ENCODE measurements around the gene TMIGD2.

Gene TMIGD2

GRCh38 chr19:4272894-4273293 is 29.3 kb downstream of the TMIGD2 start:
- H3K27ac ChIP-seq (ENCODE audit: low read length), result no peak overlapping the region
- no peak overlapping the region for H3K4me3 ChIP-seq (ENCODE audit: low read length)
- no peaks in the 10 kb centered on the region for H4K20me1 ChIP-seq (ENCODE audit: insufficient read depth, low read length)
- TF ChIP-seq CTCF (IDR thresholded peaks at IDR 0.05; ENCODE audit: low read depth, low read length) (no peak), EZH2phosphoT487 (IDR thresholded peaks at IDR 0.05; ENCODE audit: low read depth) (no peak)
- no peak overlapping the region for H3K4me2 ChIP-seq (ENCODE audit: low read length)
- H3K4me1 ChIP-seq (ENCODE audit: low read length), result no peaks in the 10 kb centered on the region
- H2AFZ ChIP-seq (ENCODE audit: low read depth, low read length), result no peak overlapping the region
- H3K9ac ChIP-seq (ENCODE audit: low read length), result no peak overlapping the region
- H3K27me3 ChIP-seq (ENCODE audit: low read depth, low read length), result no peaks in the 10 kb centered on the region
- peaks cover 14% of the 10 kb centered on the region for H3K36me3 ChIP-seq (replicated peaks; ENCODE audit: low read depth, low read length)
- no peaks in the 10 kb centered on the region for H3K9me3 ChIP-seq (ENCODE audit: insufficient read depth, low read length)
- no peaks in the 10 kb centered on the region for H3K79me2 ChIP-seq (ENCODE audit: low read length)

- Histone ChIP-seq H3K4me2 (ENCODE audit: low read length) (no peak overlapping the region), H3K9me3 (ENCODE audit: insufficient read depth, low read length) (no peaks in the 10 kb centered on the region), H3K36me3 (replicated peaks; ENCODE audit: low read depth, low read length) (peaks cover 14% of the 10 kb centered on the region), H3K4me3 (ENCODE audit: low read length) (no peak overlapping the region), H3K4me1 (ENCODE audit: low read length) (peaks cover 5% of the 10 kb centered on the region; the same call in 1 of the 2 replicates), H2AFZ (ENCODE audit: low read depth, low read length) (no peak overlapping the region), H3K9ac (ENCODE audit: low read length) (no peak overlapping the region), H3K27ac (ENCODE audit: low read length) (no peak overlapping the region), H3K27me3 (ENCODE audit: low read depth, low read length) (no peaks in the 10 kb centered on the region), H3K79me2 (ENCODE audit: low read length) (no peaks in the 10 kb centered on the region), H4K20me1 (ENCODE audit: insufficient read depth, low read length) (no peaks in the 10 kb centered on the region)
- TF ChIP-seq EZH2phosphoT487 (IDR thresholded peaks at IDR 0.05; ENCODE audit: low read depth), result no peak
- 0 out of 2 replicates have a peak, but pooled peaks have one; percentile 9 for TF ChIP-seq CTCF (IDR thresholded peaks at IDR 0.05; ENCODE audit: low read depth, low read length)
Observed at GRCh38 chr19:4268816-4269430, 33.3 kb downstream of the TMIGD2 start.

DNA sequence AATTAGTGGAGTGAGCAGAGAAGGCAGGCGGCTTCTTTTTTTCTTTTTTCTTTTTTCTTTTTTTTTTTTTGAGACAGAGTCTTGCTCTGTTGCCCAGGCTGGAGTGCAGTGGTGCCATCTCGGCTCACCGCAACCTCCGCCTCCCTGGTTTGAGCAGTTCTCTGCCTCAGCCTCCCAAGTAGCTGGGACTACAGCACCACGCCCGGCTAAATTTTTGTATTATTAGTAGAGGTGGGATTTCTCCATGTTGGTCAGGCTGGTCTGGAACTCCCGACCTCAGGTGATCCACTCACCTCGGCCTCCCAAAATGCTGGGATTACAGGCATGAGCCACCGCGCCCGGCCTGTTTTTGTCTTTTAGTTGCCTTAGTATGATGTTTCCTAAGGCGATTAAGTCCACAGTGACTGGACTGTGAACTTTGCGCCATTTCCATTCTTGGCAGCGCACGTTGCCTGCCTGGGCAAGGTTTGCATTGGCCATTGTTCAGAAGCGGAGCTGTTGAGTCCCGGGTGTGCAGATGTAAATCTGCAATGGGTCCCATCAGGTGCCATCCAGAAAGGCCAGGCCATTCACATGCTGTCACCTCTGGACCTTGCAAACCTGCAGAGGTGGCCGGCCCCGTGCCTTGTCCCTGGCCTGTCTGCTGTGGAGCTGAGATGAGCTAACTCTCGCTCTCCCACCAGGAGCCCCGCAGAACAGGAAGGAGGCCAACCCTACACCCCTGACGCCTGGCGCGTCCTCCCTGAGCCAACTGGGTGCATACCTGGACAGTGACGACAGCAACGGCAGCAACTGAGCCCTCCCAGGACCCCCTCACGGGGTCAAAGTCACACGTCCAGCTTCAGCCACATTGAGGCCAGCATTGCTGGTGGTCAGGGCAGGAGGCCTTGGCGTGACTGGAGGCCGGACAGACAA is 34.0 kb downstream of the TMIGD2 start:
- no peak overlapping the region for H3K4me3 ChIP-seq (ENCODE audit: low read length)
- H3K9ac ChIP-seq (ENCODE audit: low read length), result no peak overlapping the region
- H3K79me2 ChIP-seq (ENCODE audit: low read length), result no peaks in the 10 kb centered on the region
- no peak overlapping the region for H2AFZ ChIP-seq (ENCODE audit: low read depth, low read length)
- H3K4me2 ChIP-seq (ENCODE audit: low read length), result no peak overlapping the region
- H3K4me1 ChIP-seq (ENCODE audit: low read length), result peaks cover 5% of the 10 kb centered on the region; the same call in 1 of the 2 replicates
- no peaks in the 10 kb centered on the region for H4K20me1 ChIP-seq (ENCODE audit: insufficient read depth, low read length)
- no peaks in the 10 kb centered on the region for H3K27me3 ChIP-seq (ENCODE audit: low read depth, low read length)
- no peak overlapping the region for H3K27ac ChIP-seq (ENCODE audit: low read length)
- no peak for TF ChIP-seq CTCF (IDR thresholded peaks at IDR 0.05; ENCODE audit: low read depth, low read length)
- TF ChIP-seq EZH2phosphoT487 (IDR thresholded peaks at IDR 0.05; ENCODE audit: low read depth), result no peak
- peaks cover 14% of the 10 kb centered on the region for H3K36me3 ChIP-seq (replicated peaks; ENCODE audit: low read depth, low read length)
- no peaks in the 10 kb centered on the region for H3K9me3 ChIP-seq (ENCODE audit: insufficient read depth, low read length)

Data from OCI-LY3 (cell line).